Thyroid gland (tissue), 4 donors: ENCODE measurements around the gene AKIP1. TPM values are rescaled to one million over a fixed set of nuclear protein-coding genes. Genes with fewer than 3 reads are reported as not detected.

ENCODE experiments used
- DNase-seq, 2 donors: peaks; one replicate each; pipeline ENCODE4 v3.0.0-alpha.2; 2019
- H3K27ac ChIP-seq, 3 donors: fragments of 200-600 bp; sonication (generic); 1 replicate in 2 of 3; 2 replicates in 1 of 3; pipeline ENCODE4 v1.5.1; 2016 to 2019; ENCODE audit warnings: mild to moderate bottlenecking in 1 of 3, moderate library complexity in 1 of 3
- H3K27me3 ChIP-seq: fragments of 200-600 bp; sonication (generic); one replicate; pipeline ENCODE4 v1.5.1; 2019
- H3K36me3 ChIP-seq, 2 donors: fragments of 200-600 bp; sonication (generic); one replicate each; pipeline ENCODE4 v1.5.1; 2016 to 2019
- H3K4me1 ChIP-seq, 2 donors: fragments of 200-600 bp; sonication (generic); one replicate each; pipeline ENCODE4 v1.5.1; 2017 to 2019
- H3K4me3 ChIP-seq, 3 donors: fragments of 200-600 bp; sonication (generic); replicated peaks in 1 of 3; 1 replicate in 2 of 3; 2 replicates in 1 of 3; pipeline ENCODE4 v1.5.1; 2016; ENCODE audit warnings: mild to moderate bottlenecking in 1 of 3
- H3K9me3 ChIP-seq: fragments of 200-600 bp; sonication (generic); one replicate; pipeline ENCODE4 v1.5.1; 2017
- CTCF ChIP-seq, 6 experiments: fragments of 200-600 bp in 3 of 6; fragments of 450-650 bp in 3 of 6; sonication (generic) in 3 of 6; IDR thresholded peaks; one replicate each; pipeline ENCODE4 v1.5.1; 2016 to 2019; ENCODE audit warnings: antibody characterized with exemption in 6 of 6, mild to moderate bottlenecking in 2 of 6, inconsistent platforms in 1 of 6, moderate library complexity in 1 of 6
- POLR2A ChIP-seq, 2 donors: fragments of 450-650 bp; IDR thresholded peaks; one replicate each; pipeline ENCODE4 v1.6.1; 2017; ENCODE audit warnings: antibody characterized with exemption in 2 of 2, mild to moderate bottlenecking in 2 of 2, moderate library complexity in 1 of 2
- WGBS, 2 donors: methylation state at CpG; one replicate each; pipeline ENCODE4 v1.1.5; 2017; 5-methylcytosine and 5-hydroxymethylcytosine counted together
- intact Hi-C: fragments of 100-400 bp; cut with DNase I; formaldehyde crosslinking; loops from one replicate; pipeline ENCODE4 v1.15.1; 2023
- total RNA-seq, 4 donors: library from RNA; depleted of rRNA; stranded (reverse); fragments of >200 nt; gene quantifications; one replicate each; pipeline ENCODE4 v1.2.3, GENCODE V29; 2016

AKIP1 gene
- total RNA-seq, 4 donors from 2014 or later = 25.2 to 33.9 (median 27.8) TPM

DNA sequence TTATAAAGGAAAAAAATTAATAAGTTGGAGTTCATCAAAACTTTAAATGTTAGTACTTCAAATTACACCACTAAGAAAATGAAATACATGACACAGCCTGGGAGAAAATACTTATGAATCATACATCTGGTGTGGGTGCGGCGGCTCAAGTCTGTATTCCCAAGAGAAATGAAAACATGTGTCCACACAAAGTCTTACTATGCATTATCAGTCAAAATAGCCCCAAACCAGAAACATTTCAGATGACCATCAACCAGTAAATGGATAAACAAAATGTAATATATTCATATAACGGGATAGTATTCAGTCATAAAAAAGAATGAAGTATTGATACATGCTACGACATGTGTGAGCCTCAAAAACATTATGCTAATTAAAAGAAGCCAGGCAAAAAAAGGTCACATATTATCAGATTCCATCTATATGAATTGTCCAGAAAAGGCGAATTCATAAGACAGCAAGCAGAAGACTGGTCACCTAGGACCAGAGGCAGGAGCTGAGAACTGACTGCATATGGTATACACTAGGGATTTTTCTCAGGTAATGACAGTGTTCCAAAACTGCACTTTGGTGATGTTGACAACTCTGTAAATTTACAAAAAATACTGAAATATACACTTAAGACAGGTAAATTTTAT lies 5.3 kb upstream of the AKIP1 start:
- H3K27ac ChIP-seq = no peak overlapping the region
- H3K4me3 ChIP-seq = no peak overlapping the region
- no peaks in the 10 kb centered on the region for H3K9me3 ChIP-seq
- 76 to 85% methylated on average over 5 of the region's 5 CpGs for WGBS, 2 donors
- intact Hi-C loops = no loop called here
- no peak for DNase-seq
- H3K27me3 ChIP-seq = no peaks in the 10 kb centered on the region
- no peaks in the 10 kb centered on the region for H3K36me3 ChIP-seq
- no peak for TF ChIP-seq CTCF (IDR thresholded peaks at IDR 0.05)
- TF ChIP-seq POLR2A (IDR thresholded peaks at IDR 0.05) = no peak
- H3K4me1 ChIP-seq = peaks cover 0 to 4% of the 10 kb centered on the region in 2 donors

- intact Hi-C loops = no loop called here
- Histone ChIP-seq H3K36me3 (no peaks in the 10 kb centered on the region), H3K4me1 (peaks cover under 1 to 4% of the 10 kb centered on the region in 2 donors), H3K27me3 (no peaks in the 10 kb centered on the region), H3K9me3 (no peaks in the 10 kb centered on the region), H3K27ac (no peak overlapping the region), H3K4me3 (no peak overlapping the region)
- WGBS, 2 donors = 84 to 88% methylated on average over 1 of the region's 1 CpG
- TF ChIP-seq CTCF (IDR thresholded peaks at IDR 0.05) = no peak
- no peak for TF ChIP-seq POLR2A (IDR thresholded peaks at IDR 0.05)
- no peak for DNase-seq
Observed at GRCh38 chr11:8907116-8907515, 3.9 kb upstream of the AKIP1 start.

DNA sequence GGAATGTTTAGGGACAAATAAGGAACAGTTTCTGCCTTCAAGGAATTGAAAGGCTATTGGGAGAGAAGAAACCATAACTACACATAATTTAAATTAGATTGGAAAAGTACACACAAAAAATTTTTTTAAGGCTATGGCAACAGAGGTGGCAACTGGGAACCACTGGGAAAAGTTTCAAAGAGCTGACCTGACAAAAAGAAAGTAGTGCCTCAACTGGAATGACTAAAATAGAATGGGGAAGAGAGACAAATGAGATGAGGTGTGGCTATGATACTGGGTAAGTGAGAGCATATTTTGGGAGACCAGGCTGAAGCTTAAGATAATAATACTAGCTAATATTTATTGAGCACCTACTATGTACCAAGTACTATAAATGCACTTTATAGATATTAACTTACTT lies 2.9 kb upstream of the AKIP1 start:
- TF ChIP-seq POLR2A (IDR thresholded peaks at IDR 0.05) (no peak), CTCF (IDR thresholded peaks at IDR 0.05) (no peak)
- H3K27ac ChIP-seq = no peak overlapping the region
- H3K36me3 ChIP-seq = no peaks in the 10 kb centered on the region
- H3K4me3 ChIP-seq = no peak overlapping the region
- peaks cover 4% of the 10 kb centered on the region in 2 donors for H3K4me1 ChIP-seq
- no peaks in the 10 kb centered on the region for H3K9me3 ChIP-seq
- no peaks in the 10 kb centered on the region for H3K27me3 ChIP-seq
- intact Hi-C loops = no loop called here
- no peak for DNase-seq

GRCh38 chr11:8910649-8911026 lies 351 bp upstream of the AKIP1 start:
- Histone ChIP-seq H3K9me3 (no peaks in the 10 kb centered on the region), H3K27me3 (no peaks in the 10 kb centered on the region), H3K4me3 (peak overlapping the region in 2 of 3 donors; percentile 52 to 81), H3K4me1 (peaks cover 12 to 21% of the 10 kb centered on the region in 2 donors), H3K27ac (peak overlapping the region in 1 of 3 donors; percentile 30), H3K36me3 (no peaks in the 10 kb centered on the region)
- no peak for DNase-seq
- TF ChIP-seq POLR2A (IDR thresholded peaks at IDR 0.05) = no peak
- no peak for TF ChIP-seq CTCF (IDR thresholded peaks at IDR 0.05)
- WGBS, 2 donors = 0 to 7% methylated on average over 3 to 6 of the region's 19 CpGs
- intact Hi-C loops = no loop called here

DNA sequence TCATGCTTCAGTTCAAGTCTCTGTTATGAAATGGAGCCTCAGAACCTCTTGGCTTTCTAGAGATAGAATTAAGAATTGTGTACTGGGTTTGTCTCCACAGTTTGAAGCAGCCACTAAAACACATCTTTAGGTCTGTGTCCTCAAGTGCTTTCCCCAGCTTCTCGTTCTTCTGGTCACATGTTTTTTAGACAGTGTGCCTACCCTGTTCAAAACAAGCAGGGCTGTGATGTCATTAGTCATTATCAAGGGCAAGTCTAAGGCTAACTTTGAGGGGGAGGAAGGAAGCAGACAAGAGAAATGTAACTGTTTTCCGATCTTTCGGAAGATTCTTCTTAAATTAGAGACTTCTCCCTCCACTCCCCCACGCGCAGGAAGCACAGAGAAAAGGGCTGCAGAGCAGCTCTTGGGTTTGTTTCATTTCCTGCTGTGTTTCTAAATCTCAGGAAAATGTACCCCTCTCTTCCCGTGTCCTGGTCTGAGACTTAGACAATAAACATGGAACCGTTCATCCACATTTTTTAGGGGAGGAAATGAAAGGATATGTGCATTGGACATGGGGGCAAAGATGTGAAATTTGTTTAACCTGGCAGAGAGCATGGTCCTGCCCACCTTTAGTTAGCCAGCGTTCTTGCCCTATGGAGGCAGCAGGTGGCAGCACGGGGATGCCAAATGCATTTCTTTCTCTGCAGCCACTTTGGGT lies 3.1 kb downstream of the AKIP1 start:
- peak; percentile 45 to 50 for DNase-seq

More for the DNA sequence above, 3.1 kb downstream of the AKIP1 start:
- TF ChIP-seq CTCF (IDR thresholded peaks at IDR 0.05) (peak; percentile 26 to 73 (median 56)), POLR2A (IDR thresholded peaks at IDR 0.05) (no peak)
- Histone ChIP-seq H3K4me3 (no peak overlapping the region), H3K36me3 (peaks cover 0 to 6% of the 10 kb centered on the region in 2 donors), H3K27me3 (no peaks in the 10 kb centered on the region), H3K27ac (peak overlapping the region; percentile 14 to 46 (median 31)), H3K9me3 (no peaks in the 10 kb centered on the region), H3K4me1 (peaks cover 22 to 41% of the 10 kb centered on the region in 2 donors)
- intact Hi-C loops = no loop called here
- whole genome bisulfite sequencing, 2 donors = 25 to 40% methylated on average over 9 of the region's 9 CpGs
